Measurements from ENCODE around the gene ZNF827.

DNA sequence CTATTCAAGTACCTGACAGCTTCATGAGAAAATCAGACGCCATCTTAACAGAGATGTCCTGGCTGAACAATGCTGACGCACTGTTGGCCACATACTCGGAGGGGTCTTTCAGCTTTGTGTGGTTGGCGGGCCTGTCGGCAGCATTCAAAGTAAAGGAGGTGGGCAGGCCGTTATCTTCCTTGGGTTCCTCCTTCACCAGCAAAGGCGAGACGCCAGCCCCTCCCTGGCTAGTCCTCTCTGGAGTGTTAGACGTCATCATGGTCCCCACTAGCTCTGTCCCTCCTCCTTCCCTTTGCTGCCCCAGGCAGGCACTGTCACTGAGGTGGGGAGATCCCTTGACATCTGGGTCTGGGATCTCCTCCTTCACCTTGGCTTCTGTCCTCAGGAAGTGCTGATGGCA lies 53.0 kb downstream of the ZNF827 start:
- TF ChIP-seq, protein P1, sequence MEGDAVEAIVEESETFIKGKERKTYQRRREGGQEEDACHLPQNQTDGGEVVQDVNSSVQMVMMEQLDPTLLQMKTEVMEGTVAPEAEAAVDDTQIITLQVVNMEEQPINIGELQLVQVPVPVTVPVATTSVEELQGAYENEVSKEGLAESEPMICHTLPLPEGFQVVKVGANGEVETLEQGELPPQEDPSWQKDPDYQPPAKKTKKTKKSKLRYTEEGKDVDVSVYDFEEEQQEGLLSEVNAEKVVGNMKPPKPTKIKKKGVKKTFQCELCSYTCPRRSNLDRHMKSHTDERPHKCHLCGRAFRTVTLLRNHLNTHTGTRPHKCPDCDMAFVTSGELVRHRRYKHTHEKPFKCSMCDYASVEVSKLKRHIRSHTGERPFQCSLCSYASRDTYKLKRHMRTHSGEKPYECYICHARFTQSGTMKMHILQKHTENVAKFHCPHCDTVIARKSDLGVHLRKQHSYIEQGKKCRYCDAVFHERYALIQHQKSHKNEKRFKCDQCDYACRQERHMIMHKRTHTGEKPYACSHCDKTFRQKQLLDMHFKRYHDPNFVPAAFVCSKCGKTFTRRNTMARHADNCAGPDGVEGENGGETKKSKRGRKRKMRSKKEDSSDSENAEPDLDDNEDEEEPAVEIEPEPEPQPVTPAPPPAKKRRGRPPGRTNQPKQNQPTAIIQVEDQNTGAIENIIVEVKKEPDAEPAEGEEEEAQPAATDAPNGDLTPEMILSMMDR (IDR thresholded peaks at IDR 0.05) = no peak
- TF ChIP-seq POLR2A (IDR thresholded peaks at IDR 0.05) = no peak
